Measurements from ENCODE around the gene LRRK2. TPM values are rescaled to one million over a fixed set of nuclear protein-coding genes. Genes with fewer than 3 reads are reported as not detected.
A peak's percentile ranks its signal among the peaks of the same experiment; 100 is the strongest.
"Not testable (repeated sequence)": the region's sequence is repeated elsewhere in the genome, so short reads cannot be mapped to it uniquely, and the experiment has no call there.

Gene LRRK2
- total RNA-seq, 1 experiment from 2014 or later, result 3.1 TPM

DNA sequence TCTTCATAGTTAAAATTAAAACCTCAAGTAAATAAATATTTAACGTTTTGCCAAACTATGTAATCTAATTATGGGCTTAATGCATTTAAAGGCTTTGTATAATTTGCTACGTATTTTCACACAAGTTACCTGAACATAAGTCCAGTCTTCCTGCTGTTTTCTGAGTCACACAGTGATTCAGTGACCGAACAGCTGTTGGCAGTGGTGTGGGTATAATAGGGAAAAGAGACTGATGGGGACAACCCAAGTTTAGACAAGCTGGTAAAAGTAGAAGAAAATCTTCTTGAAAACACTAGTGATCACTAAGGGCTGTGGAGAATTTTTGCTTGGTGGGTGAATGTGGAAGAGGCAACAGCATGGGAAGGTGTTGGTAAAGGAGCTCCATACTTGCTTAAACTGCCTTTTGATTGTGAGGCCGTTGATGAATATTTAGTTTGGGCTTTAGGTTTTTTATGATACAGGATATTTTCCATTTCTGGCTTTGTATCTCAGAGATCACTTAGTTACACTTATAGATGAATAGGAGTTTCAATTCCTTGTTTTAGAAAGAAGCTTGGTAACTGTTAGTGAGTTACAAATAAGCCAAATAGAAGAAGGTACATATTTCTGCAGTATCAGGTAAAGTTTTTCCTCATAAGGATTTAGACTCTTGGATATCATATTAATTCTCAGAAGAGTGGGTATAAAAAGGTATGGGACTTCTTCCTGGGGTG lies 23.9 kb downstream of the LRRK2 start:
- BruUV-seq (replicated peaks), result no TSS peak
- TF ChIP-seq, protein P1, sequence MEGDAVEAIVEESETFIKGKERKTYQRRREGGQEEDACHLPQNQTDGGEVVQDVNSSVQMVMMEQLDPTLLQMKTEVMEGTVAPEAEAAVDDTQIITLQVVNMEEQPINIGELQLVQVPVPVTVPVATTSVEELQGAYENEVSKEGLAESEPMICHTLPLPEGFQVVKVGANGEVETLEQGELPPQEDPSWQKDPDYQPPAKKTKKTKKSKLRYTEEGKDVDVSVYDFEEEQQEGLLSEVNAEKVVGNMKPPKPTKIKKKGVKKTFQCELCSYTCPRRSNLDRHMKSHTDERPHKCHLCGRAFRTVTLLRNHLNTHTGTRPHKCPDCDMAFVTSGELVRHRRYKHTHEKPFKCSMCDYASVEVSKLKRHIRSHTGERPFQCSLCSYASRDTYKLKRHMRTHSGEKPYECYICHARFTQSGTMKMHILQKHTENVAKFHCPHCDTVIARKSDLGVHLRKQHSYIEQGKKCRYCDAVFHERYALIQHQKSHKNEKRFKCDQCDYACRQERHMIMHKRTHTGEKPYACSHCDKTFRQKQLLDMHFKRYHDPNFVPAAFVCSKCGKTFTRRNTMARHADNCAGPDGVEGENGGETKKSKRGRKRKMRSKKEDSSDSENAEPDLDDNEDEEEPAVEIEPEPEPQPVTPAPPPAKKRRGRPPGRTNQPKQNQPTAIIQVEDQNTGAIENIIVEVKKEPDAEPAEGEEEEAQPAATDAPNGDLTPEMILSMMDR (conservative IDR thresholded peaks at IDR 0.05; ENCODE audit: low read depth, low read length), result no peak
- no peak for TF ChIP-seq EZH2 (IDR thresholded peaks at IDR 0.05; ENCODE audit: borderline replicate concordance, low read depth, low read length, poor library complexity, severe bottlenecking)
- H3K27me3 ChIP-seq (replicated peaks; ENCODE audit: insufficient read depth, low read depth, low read length, poor library complexity), result no peaks in the 10 kb centered on the region
- ChIA-PET CTCF (no interaction called here), POLR2A (ENCODE audit: low non-redundant PET) (no interaction called here)
- no peak overlapping the region for H3K4me3 ChIP-seq (ENCODE audit: low read depth, low read length, poor library complexity, severe bottlenecking)
- H3K4me1 ChIP-seq (ENCODE audit: insufficient read depth, low read length, poor library complexity, severe bottlenecking), result no peaks in the 10 kb centered on the region
- H3K27ac ChIP-seq (ENCODE audit: low read depth, low read length, poor library complexity, severe bottlenecking), result no peak overlapping the region
- no peaks in the 10 kb centered on the region for H3K36me3 ChIP-seq (ENCODE audit: insufficient read depth, low read length, poor library complexity, severe bottlenecking)
- no peaks in the 10 kb centered on the region for H3K9me3 ChIP-seq (ENCODE audit: low read depth, low read length, poor library complexity, severe bottlenecking)
- DNase-seq (ENCODE audit: low spot score), result peak; percentile 4
- intact Hi-C loops (cut with micrococcal nuclease; ENCODE audit: unreplicated experiment), result loop anchor here (5.0 kb wide), 1 partner anchor 39 kb away; no protein-coding TSS in a partner anchor

DNA sequence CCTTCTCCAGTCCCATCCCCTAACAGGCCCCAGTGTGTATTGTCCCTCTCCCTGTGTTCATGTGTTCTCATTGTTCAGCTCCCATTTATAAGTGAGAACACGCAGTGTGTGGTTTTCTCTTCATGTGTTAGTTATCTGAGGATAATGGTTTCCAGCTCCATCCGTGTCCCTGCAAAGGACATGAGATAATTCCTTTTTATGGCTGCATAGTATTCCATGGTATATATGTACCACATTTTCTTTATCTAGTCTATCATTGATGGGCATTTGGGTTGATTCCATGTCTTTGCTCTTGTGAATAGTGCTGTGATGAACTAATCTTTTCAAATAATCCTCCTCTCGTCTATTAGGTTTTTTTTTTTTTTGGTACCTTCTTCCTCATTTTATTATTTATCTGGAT lies 25.9 kb downstream of the LRRK2 start:
- H3K4me1 ChIP-seq (ENCODE audit: insufficient read depth, low read length, poor library complexity, severe bottlenecking); H3K36me3 ChIP-seq (ENCODE audit: insufficient read depth, low read length, poor library complexity, severe bottlenecking); H3K9me3 ChIP-seq (ENCODE audit: low read depth, low read length, poor library complexity, severe bottlenecking); H3K27me3 ChIP-seq (replicated peaks; ENCODE audit: insufficient read depth, low read depth, low read length, poor library complexity); H3K27ac ChIP-seq (ENCODE audit: low read depth, low read length, poor library complexity, severe bottlenecking); H3K4me3 ChIP-seq (ENCODE audit: low read depth, low read length, poor library complexity, severe bottlenecking); intact Hi-C loops (cut with micrococcal nuclease; ENCODE audit: unreplicated experiment); POLR2A ChIA-PET (ENCODE audit: low non-redundant PET); DNase-seq (ENCODE audit: low spot score); BruUV-seq (replicated peaks); CTCF ChIA-PET: not testable (repeated sequence)

DNA sequence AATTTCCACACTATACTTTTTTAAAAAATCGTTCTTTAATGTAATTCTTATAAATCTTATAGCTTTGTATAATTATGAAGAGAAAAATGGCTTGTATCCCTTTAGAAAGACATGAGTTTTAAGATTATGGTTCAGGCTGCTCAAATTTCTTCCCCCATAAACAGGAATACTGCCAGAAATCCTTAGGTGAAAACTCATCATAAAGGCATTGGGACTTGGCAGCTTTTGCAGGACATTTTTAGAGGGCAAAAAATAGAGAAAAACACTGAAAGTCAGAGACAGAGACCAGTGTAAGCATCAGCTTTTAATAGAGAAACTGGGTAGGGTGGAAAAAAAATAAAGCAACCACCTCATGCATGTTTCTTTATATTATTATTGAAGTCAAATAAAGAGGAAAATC lies 29.1 kb downstream of the LRRK2 start:
- POLR2A ChIA-PET (ENCODE audit: low non-redundant PET), result no interaction called here
- H3K4me1 ChIP-seq (ENCODE audit: insufficient read depth, low read length, poor library complexity, severe bottlenecking), result no peaks in the 10 kb centered on the region
- intact Hi-C loops (cut with micrococcal nuclease; ENCODE audit: unreplicated experiment), result no loop called here
- H3K4me3 ChIP-seq (ENCODE audit: low read depth, low read length, poor library complexity, severe bottlenecking), result no peak overlapping the region
- no peaks in the 10 kb centered on the region for H3K36me3 ChIP-seq (ENCODE audit: insufficient read depth, low read length, poor library complexity, severe bottlenecking)
- no peak overlapping the region for H3K27ac ChIP-seq (ENCODE audit: low read depth, low read length, poor library complexity, severe bottlenecking)
- no peak for DNase-seq (ENCODE audit: low spot score)
- no TSS peak for BruUV-seq (replicated peaks)
- no peaks in the 10 kb centered on the region for H3K27me3 ChIP-seq (replicated peaks; ENCODE audit: insufficient read depth, low read depth, low read length, poor library complexity)
- CTCF ChIA-PET, result no interaction called here
- H3K9me3 ChIP-seq (ENCODE audit: low read depth, low read length, poor library complexity, severe bottlenecking), result no peaks in the 10 kb centered on the region
- TF ChIP-seq EZH2 (IDR thresholded peaks at IDR 0.05; ENCODE audit: borderline replicate concordance, low read depth, low read length, poor library complexity, severe bottlenecking), result no peak
- TF ChIP-seq, protein P1 (conservative IDR thresholded peaks at IDR 0.05; ENCODE audit: low read depth, low read length), result no peak

DNA sequence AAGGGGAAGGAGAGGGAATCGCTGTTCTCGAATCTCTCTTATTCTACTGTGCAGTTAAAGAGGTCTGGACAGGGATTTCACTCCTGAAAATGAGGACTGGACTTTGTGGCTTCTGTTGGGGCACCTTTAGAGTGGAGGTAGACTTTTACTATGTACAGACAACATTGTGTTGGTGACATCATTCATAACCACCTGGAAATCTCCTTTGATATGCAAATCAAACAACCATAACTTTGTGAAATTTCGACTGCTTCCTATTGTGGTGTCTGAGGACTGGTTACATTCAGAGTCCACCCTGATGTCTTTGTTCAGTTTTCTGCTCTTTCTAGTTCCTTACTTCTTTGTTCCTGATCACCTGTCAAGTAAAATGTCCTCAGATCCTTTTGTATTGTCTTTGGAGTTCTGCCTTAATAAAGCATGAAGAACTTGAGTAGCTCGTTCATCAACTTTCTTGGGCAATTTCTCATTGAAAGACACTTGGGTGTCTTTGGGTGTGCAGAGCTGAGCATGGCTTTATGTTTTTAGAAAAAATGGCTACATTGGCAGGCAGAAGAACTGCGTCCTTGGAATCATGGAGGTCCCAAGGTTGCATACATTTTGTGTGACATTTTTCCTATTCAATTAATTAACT lies 29.8 kb downstream of the LRRK2 start:
- no peaks in the 10 kb centered on the region for H3K9me3 ChIP-seq (ENCODE audit: low read depth, low read length, poor library complexity, severe bottlenecking)
- H3K27ac ChIP-seq (ENCODE audit: low read depth, low read length, poor library complexity, severe bottlenecking), result no peak overlapping the region
- no peaks in the 10 kb centered on the region for H3K27me3 ChIP-seq (replicated peaks; ENCODE audit: insufficient read depth, low read depth, low read length, poor library complexity)
- intact Hi-C loops (cut with micrococcal nuclease; ENCODE audit: unreplicated experiment), result no loop called here
- CTCF ChIA-PET, result no interaction called here
- DNase-seq (ENCODE audit: low spot score), result no peak
- no peaks in the 10 kb centered on the region for H3K4me1 ChIP-seq (ENCODE audit: insufficient read depth, low read length, poor library complexity, severe bottlenecking)
- POLR2A ChIA-PET (ENCODE audit: low non-redundant PET), result no interaction called here
- BruUV-seq (replicated peaks), result no TSS peak
- H3K4me3 ChIP-seq (ENCODE audit: low read depth, low read length, poor library complexity, severe bottlenecking), result no peak overlapping the region
- no peaks in the 10 kb centered on the region for H3K36me3 ChIP-seq (ENCODE audit: insufficient read depth, low read length, poor library complexity, severe bottlenecking)
- TF ChIP-seq EZH2 (IDR thresholded peaks at IDR 0.05; ENCODE audit: borderline replicate concordance, low read depth, low read length, poor library complexity, severe bottlenecking), result no peak
- TF ChIP-seq, protein P1 (conservative IDR thresholded peaks at IDR 0.05; ENCODE audit: low read depth, low read length), result no peak

Measured in A673 (cell line).